IMR-90 (cell line): Measurements from ENCODE around the gene SNAPIN. TPM values are rescaled to one million over a fixed set of nuclear protein-coding genes. Genes with fewer than 3 reads are reported as not detected.

Experiments
- ATAC-seq: fragments of 200-7000 bp; cut with Tn5 transposase; 2 replicates; pipeline ENCODE4 v1.9.1; 2020; ENCODE audit warnings: low read depth, mild to moderate bottlenecking, moderate library complexity
- BruUV-seq: library from RNA; stranded (reverse); fragments of 400-500 nt; replicated peaks from 2 replicates; lab custom pipeline; 2021; lab: Mats Ljungman, UMichigan
- CTCF ChIA-PET: fragments of 300-600 bp; formaldehyde crosslinking; extraction: SDS; loops from one replicate; lab custom pipeline; 2021; ENCODE audit warnings: antibody characterized with exemption; lab: Yijun Ruan, JAX
- POLR2A ChIA-PET: fragments of 300-600 bp; sonication (Branson Sonifier 250); formaldehyde crosslinking; loops from one replicate; lab custom pipeline; 2022; ENCODE audit warnings: antibody characterized with exemption; ENCODE audit not compliant: unreplicated experiment; lab: Charles Lee
- DNase-seq: peaks from one replicate; pipeline ENCODE4 v3.0.0; 2013
- H2AFZ ChIP-seq: replicated peaks from 2 replicates; pipeline ENCODE3; 2013; ENCODE audit warnings: low read length, mild to moderate bottlenecking; ENCODE audit not compliant: poor library complexity
- H2AK5ac ChIP-seq: 2 replicates; pipeline ENCODE4 v1.6.1; 2013; ENCODE audit warnings: low read depth, low read length, inconsistent platforms
- H2AK9ac ChIP-seq: replicated peaks from 2 replicates; pipeline ENCODE3; 2013; ENCODE audit warnings: mild to moderate bottlenecking, low read depth, low read length, moderate library complexity; ENCODE audit not compliant: poor library complexity
- H2BK120ac ChIP-seq: 2 replicates; pipeline ENCODE4 v1.6.1; 2013; ENCODE audit warnings: low read depth, low read length, inconsistent platforms
- H2BK15ac ChIP-seq: 3 replicates; pipeline ENCODE4 v1.6.1; 2013; ENCODE audit warnings: low read depth, low read length, inconsistent platforms
- H2BK20ac ChIP-seq: 2 replicates; pipeline ENCODE4 v1.6.1; 2013; ENCODE audit warnings: low read depth, mild to moderate bottlenecking, inconsistent platforms, low read length, moderate library complexity
- H2BK5ac ChIP-seq: 2 replicates; pipeline ENCODE4 v1.6.1; 2013; ENCODE audit warnings: mild to moderate bottlenecking, low read depth, low read length, inconsistent platforms; ENCODE audit not compliant: poor library complexity, severe bottlenecking
- H3K14ac ChIP-seq: replicated peaks from 2 replicates; pipeline ENCODE4 v1.6.1; 2013; ENCODE audit warnings: low read depth, low read length, inconsistent platforms
- H3K18ac ChIP-seq: 2 replicates; pipeline ENCODE4 v1.6.1; 2013; ENCODE audit warnings: low read depth, low read length, control low read depth
- H3K23ac ChIP-seq: 2 replicates; pipeline ENCODE4 v1.6.1; 2013; ENCODE audit warnings: low read depth, low read length, inconsistent platforms
- H3K27ac ChIP-seq: 2 replicates; pipeline ENCODE4 v1.5.1; 2013; ENCODE audit warnings: mild to moderate bottlenecking, control low read depth, low read length; ENCODE audit not compliant: insufficient read depth
- H3K27me3 ChIP-seq: 2 replicates; pipeline ENCODE4 v1.6.1; 2013; ENCODE audit warnings: low read length; ENCODE audit not compliant: control insufficient read depth, insufficient read depth
- H3K36me3 ChIP-seq: 2 replicates; pipeline ENCODE4 v1.6.1; 2013; ENCODE audit warnings: low read length, mixed read lengths; ENCODE audit not compliant: control insufficient read depth, insufficient read depth
- H3K4ac ChIP-seq: 2 replicates; pipeline ENCODE4 v1.6.1; 2013; ENCODE audit warnings: low read depth, low read length, inconsistent platforms
- H3K4me1 ChIP-seq: 2 replicates; pipeline ENCODE4 v1.6.1; 2013; ENCODE audit warnings: low read length, mixed read lengths; ENCODE audit not compliant: control insufficient read depth, insufficient read depth
- H3K4me2 ChIP-seq: 2 replicates; pipeline ENCODE4 v1.6.1; 2013; ENCODE audit warnings: low read depth, mild to moderate bottlenecking, control low read depth, low read length, moderate library complexity
- H3K4me3 ChIP-seq: 2 replicates; pipeline ENCODE4 v1.5.1; 2013; ENCODE audit warnings: low read depth, mild to moderate bottlenecking, control low read depth, low read length, moderate library complexity; ENCODE audit not compliant: insufficient read depth
- H3K56ac ChIP-seq: 2 replicates; pipeline ENCODE4 v1.6.1; 2013; ENCODE audit warnings: low read length, inconsistent platforms; ENCODE audit not compliant: insufficient read depth; ENCODE audit errors: extremely low read depth
- H3K79me1 ChIP-seq, 2 experiments: 2 replicates each; pipeline ENCODE4 v1.6.1; 2013; ENCODE audit warnings: low read length in 2 of 2, inconsistent platforms in 1 of 2, low read depth in 1 of 2
- H3K9ac ChIP-seq: 2 replicates; pipeline ENCODE4 v1.6.1; 2013; ENCODE audit warnings: low read depth, low read length, control low read depth
- H3K9me1 ChIP-seq: 2 replicates; pipeline ENCODE4 v1.6.1; 2013; ENCODE audit warnings: low read length, inconsistent platforms; ENCODE audit not compliant: insufficient read depth
- H3K9me3 ChIP-seq: 2 replicates; pipeline ENCODE4 v1.6.1; 2013; ENCODE audit warnings: low read length; ENCODE audit not compliant: control insufficient read depth, insufficient read depth
- H4K20me1 ChIP-seq: 2 replicates; pipeline ENCODE4 v1.6.1; 2013; ENCODE audit warnings: low read length, inconsistent platforms; ENCODE audit not compliant: insufficient read depth
- H4K5ac ChIP-seq: 2 replicates; pipeline ENCODE4 v1.6.1; 2013; ENCODE audit warnings: mild to moderate bottlenecking, low read depth, low read length, control low read depth
- H4K8ac ChIP-seq, 2 experiments: 2 replicates each; pipeline ENCODE4 v1.6.1; 2013; ENCODE audit warnings: low read depth in 2 of 2, low read length in 2 of 2, control low read depth in 1 of 2, inconsistent platforms in 1 of 2
- H4K91ac ChIP-seq: 2 replicates; pipeline ENCODE4 v1.6.1; 2013; ENCODE audit warnings: low read depth, low read length, inconsistent platforms; ENCODE audit not compliant: insufficient read depth
- BHLHE40 ChIP-seq: fragments of 150-350 bp; IDR thresholded peaks from 2 replicates; pipeline ENCODE4 v1.6.1; 2016; ENCODE audit warnings: mild to moderate bottlenecking, low read depth, low read length
- CHD1 ChIP-seq: IDR thresholded peaks from 2 replicates; pipeline ENCODE4 v1.6.1; 2012; ENCODE audit warnings: low read depth, low read length, improper control_type of control experiment
- FOS ChIP-seq: fragments of 150-350 bp; IDR thresholded peaks from 2 replicates; pipeline ENCODE4 v1.6.1; 2016; ENCODE audit warnings: low read depth, low read length
- MAFK ChIP-seq: IDR thresholded peaks from 2 replicates; pipeline ENCODE4 v1.6.1; 2012; ENCODE audit warnings: low read depth, low read length, improper control_type of control experiment
- MXI1 ChIP-seq: IDR thresholded peaks from 2 replicates; pipeline ENCODE4 v1.6.1; 2012; ENCODE audit warnings: low read depth, mild to moderate bottlenecking, low read length, moderate library complexity, borderline replicate concordance
- POLR2A ChIP-seq: IDR thresholded peaks from 2 replicates; pipeline ENCODE4 v1.6.1; 2012; ENCODE audit warnings: mild to moderate bottlenecking, low read depth, low read length
- RCOR1 ChIP-seq: IDR thresholded peaks from 2 replicates; pipeline ENCODE4 v1.6.1; 2012; ENCODE audit warnings: mild to moderate bottlenecking, low read length, improper control_type of control experiment; ENCODE audit not compliant: insufficient replicate concordance
- RFX5 ChIP-seq: IDR thresholded peaks from 2 replicates; pipeline ENCODE4 v1.8.0; 2012; ENCODE audit warnings: low read depth, mild to moderate bottlenecking, low read length, moderate library complexity
- WGBS, 2 experiments: methylation state at CpG; one replicate each; pipeline versions ENCODE4 v1.1.5 to v1.1.7; 2013; ENCODE audit warnings: missing lambda C conversion rate in 2 of 2; ENCODE audit not compliant: insufficient read length in 1 of 2; ENCODE audit errors: extremely low coverage in 2 of 2; 5-methylcytosine and 5-hydroxymethylcytosine counted together
- dilution Hi-C: fragments of 300-500 bp; cut with HindIII; formaldehyde crosslinking; loops from one replicate; pipeline ENCODE4 v1.14.3; 2018; ENCODE audit warnings: low sequenced_read_pairs; ENCODE audit not compliant: unreplicated experiment
- in situ Hi-C: fragments of 300-500 bp; cut with MboI; formaldehyde crosslinking; loops from 3 replicates; pipeline ENCODE4 v1.14.3; 2019; ENCODE audit warnings: low sequenced_read_pairs, inconsistent platforms, mixed read lengths
- intact Hi-C: fragments of 100-400 bp; cut with micrococcal nuclease; formaldehyde crosslinking; loops from 2 replicates; pipeline ENCODE4 v1.10.0; 2022
- polyA plus RNA-seq, 3 experiments: library from polyadenylated mRNA; depleted of rRNA; stranded (reverse); fragments of >200 nt; gene quantifications; 2 replicates each; pipeline ENCODE4 v1.2.3, GENCODE V29; 2012; ENCODE audit warnings: low replicate concordance in 1 of 3
- total RNA-seq: library from RNA; depleted of rRNA; stranded (reverse); fragments of >200 nt; gene quantifications from 2 replicates; pipeline ENCODE4 v1.2.3, GENCODE V29; 2012
- TF ChIP-seq, protein P1 (sequence below): fragments of 150-350 bp; IDR thresholded peaks from 2 replicates; pipeline ENCODE4 v1.6.1; 2017; ENCODE audit warnings: mild to moderate bottlenecking, antibody characterized with exemption, low read length, low read depth
- TF ChIP-seq, protein P2 (sequence below): conservative IDR thresholded peaks from 2 replicates; pipeline ENCODE4 v1.5.1; 2012; ENCODE audit warnings: mild to moderate bottlenecking, low read depth, low read length, improper control_type of control experiment

SNAPIN gene
- total and polyA plus RNA-seq, 2 of the 4 experiments (the other 2 are of a cell fraction), result 37.4 to 40.9 TPM

DNA sequence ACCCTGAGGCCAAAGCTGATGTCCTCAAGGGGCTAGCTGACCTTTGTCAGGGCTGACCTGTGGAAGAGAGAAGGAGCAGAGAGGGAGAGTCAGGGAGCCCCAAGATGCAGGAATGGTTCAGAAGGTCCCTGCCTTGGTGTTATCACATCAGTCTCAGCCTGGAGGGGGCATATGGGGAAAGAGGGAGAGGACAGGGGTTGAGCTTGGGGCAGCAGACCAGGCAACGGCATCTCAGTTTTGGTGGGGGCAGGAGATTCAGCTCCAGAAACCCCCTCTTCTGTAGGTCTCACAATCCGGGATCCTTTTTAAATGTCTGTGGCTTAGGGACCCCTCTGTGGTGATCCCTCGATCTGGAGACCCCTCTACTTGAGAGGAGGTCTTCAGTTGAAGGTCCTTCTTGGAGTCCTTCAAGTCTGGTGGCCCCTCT lies 32.0 kb upstream of the SNAPIN start:
- ChIA-PET POLR2A (interaction anchor here (0.6 to 2.3 kb wide), 9 partner anchors 12 to 93 kb away, joined by 4 to 10 read pairs (median 5); partner anchors contain the start of genes S100A16 and S100A6), CTCF (interaction anchor here (1.1 to 2.3 kb wide), 8 partner anchors 10 to 120 kb away, joined by 3 to 18 read pairs (median 7); partner anchors contain the start of genes S100A14 and S100A16)
- Histone ChIP-seq H3K9me1 (peaks cover 29% of the 10 kb centered on the region), H4K20me1 (no peaks in the 10 kb centered on the region), H4K91ac (peak overlapping the region; percentile 97), H3K14ac (peak overlapping the region; percentile 99), H3K56ac (peak overlapping the region; percentile 94), H4K8ac (peak overlapping the region; percentile 87 to 89; a peak in 2 of 4 replicates), H2BK5ac (peak overlapping the region; percentile 92), H2AK9ac (peak overlapping the region; percentile 97), H3K23ac (peak overlapping the region; percentile 82), H3K27ac (peak overlapping the region; percentile 96), H3K9ac (peak overlapping the region; percentile 85), H2AFZ (peak overlapping the region; percentile 84), H2BK20ac (peak overlapping the region; percentile 46), H3K9me3 (no peaks in the 10 kb centered on the region), H2BK120ac (peak overlapping the region; percentile 83), H3K27me3 (no peaks in the 10 kb centered on the region), H2AK5ac (peak overlapping the region; percentile 99), H2BK15ac (peak overlapping the region; percentile 82; the same call in 2 of the 3 replicates), H3K18ac (peak overlapping the region; percentile 73), H3K79me1 (peaks cover 24 to 41% of the 10 kb centered on the region in 2 experiments), H3K36me3 (peaks cover 11% of the 10 kb centered on the region), H3K4me3 (peak overlapping the region; percentile 54), H3K4me1 (peaks cover 14% of the 10 kb centered on the region), H4K5ac (peak overlapping the region; percentile 28), H3K4me2 (peak overlapping the region; percentile 83), H3K4ac (peak overlapping the region; percentile 96)
- WGBS, 2 experiments, result 60% methylated on average over 1 of the region's 3 CpGs; no CpG with 5 or more reads in 1 of the 2 experiments
- DNase-seq, result no peak
- intact Hi-C loops (loop anchor here (2.0 to 5.0 kb wide), 2 partner anchors 54 to 94 kb away; no protein-coding TSS in a partner anchor), dilution Hi-C loops (no loop called here), in situ Hi-C loops (no loop called here)
- TF ChIP-seq, protein P1, sequence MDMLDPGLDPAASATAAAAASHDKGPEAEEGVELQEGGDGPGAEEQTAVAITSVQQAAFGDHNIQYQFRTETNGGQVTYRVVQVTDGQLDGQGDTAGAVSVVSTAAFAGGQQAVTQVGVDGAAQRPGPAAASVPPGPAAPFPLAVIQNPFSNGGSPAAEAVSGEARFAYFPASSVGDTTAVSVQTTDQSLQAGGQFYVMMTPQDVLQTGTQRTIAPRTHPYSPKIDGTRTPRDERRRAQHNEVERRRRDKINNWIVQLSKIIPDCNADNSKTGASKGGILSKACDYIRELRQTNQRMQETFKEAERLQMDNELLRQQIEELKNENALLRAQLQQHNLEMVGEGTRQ, result no peak
- TF ChIP-seq RCOR1 (no peak), CHD1 (no peak), MXI1 (no peak), RFX5 (no peak), FOS (no peak), POLR2A (no peak), MAFK (no peak), BHLHE40 (no peak)
- TF ChIP-seq, protein P2, sequence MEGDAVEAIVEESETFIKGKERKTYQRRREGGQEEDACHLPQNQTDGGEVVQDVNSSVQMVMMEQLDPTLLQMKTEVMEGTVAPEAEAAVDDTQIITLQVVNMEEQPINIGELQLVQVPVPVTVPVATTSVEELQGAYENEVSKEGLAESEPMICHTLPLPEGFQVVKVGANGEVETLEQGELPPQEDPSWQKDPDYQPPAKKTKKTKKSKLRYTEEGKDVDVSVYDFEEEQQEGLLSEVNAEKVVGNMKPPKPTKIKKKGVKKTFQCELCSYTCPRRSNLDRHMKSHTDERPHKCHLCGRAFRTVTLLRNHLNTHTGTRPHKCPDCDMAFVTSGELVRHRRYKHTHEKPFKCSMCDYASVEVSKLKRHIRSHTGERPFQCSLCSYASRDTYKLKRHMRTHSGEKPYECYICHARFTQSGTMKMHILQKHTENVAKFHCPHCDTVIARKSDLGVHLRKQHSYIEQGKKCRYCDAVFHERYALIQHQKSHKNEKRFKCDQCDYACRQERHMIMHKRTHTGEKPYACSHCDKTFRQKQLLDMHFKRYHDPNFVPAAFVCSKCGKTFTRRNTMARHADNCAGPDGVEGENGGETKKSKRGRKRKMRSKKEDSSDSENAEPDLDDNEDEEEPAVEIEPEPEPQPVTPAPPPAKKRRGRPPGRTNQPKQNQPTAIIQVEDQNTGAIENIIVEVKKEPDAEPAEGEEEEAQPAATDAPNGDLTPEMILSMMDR, result no peak
- BruUV-seq, result no TSS peak
- ATAC-seq, result no peak
